C4-2B (cell line): ENCODE data around the gene ADAD1.
"Not testable (repeated sequence)": the region's sequence is repeated elsewhere in the genome, so short reads cannot be mapped to it uniquely, and the experiment has no call there.

Source experiments
- CTCF ChIP-seq: fragments of 450-650 bp; conservative IDR thresholded peaks from 2 replicates; pipeline ENCODE4 v1.5.1; 2017; ENCODE audit warnings: mild to moderate bottlenecking
- ZFX ChIP-seq: fragments of 450-650 bp; IDR thresholded peaks from 2 replicates; pipeline ENCODE4 v1.6.1; 2017

GRCh38 chr4:122368786-122369185 is 10.0 kb upstream of the ADAD1 start:
- not testable (repeated sequence) for TF ChIP-seq CTCF, ZFX
